HG03066 (cell line): ENCODE measurements around the gene DDX43.
"Not testable (repeated sequence)": the region's sequence is repeated elsewhere in the genome, so short reads cannot be mapped to it uniquely, and the experiment has no call there.

Experiments used
- ATAC-seq: cut with Tn5 transposase; IDR thresholded peaks from one replicate; pipeline ENCODE4 v1.9.1; 2021; ENCODE audit warnings: low read depth; ENCODE audit not compliant: unreplicated experiment

DDX43 gene

GRCh38 chr6:73388433-73388799, 6.2 kb upstream of the DDX43 start:
- peak; percentile 9 for ATAC-seq

GRCh38 chr6:73388800-73389512, 5.7 kb upstream of the DDX43 start:
- ATAC-seq, result peak; percentile 91

- no peak for ATAC-seq
Observed at GRCh38 chr6:73389854-73390253, 4.8 kb upstream of the DDX43 start.

GRCh38 chr6:73391675-73392074, 3.0 kb upstream of the DDX43 start:
- ATAC-seq, result no peak

- ATAC-seq, result not testable (repeated sequence)
Observed at GRCh38 chr6:73392188-73392587, 2.4 kb upstream of the DDX43 start.

GRCh38 chr6:73393278-73393677, 1.4 kb upstream of the DDX43 start:
- ATAC-seq, result no peak

GRCh38 chr6:73395875-73396274, 1.2 kb downstream of the DDX43 start:
- ATAC-seq, result no peak

GRCh38 chr6:73400656-73401055, 6.0 kb downstream of the DDX43 start:
- no peak for ATAC-seq

- ATAC-seq, result no peak
Observed at GRCh38 chr6:73409395-73409794, 14.8 kb downstream of the DDX43 start.

- no peak for ATAC-seq
Observed at GRCh38 chr6:73413102-73413501, 18.5 kb downstream of the DDX43 start.

- no peak for ATAC-seq
Observed at GRCh38 chr6:73418081-73418741, 23.6 kb downstream of the DDX43 start.

GRCh38 chr6:73421534-73421933, 26.9 kb downstream of the DDX43 start:
- no peak for ATAC-seq

- no peak for ATAC-seq
Observed at GRCh38 chr6:73435236-73435635, 40.6 kb downstream of the DDX43 start.

- ATAC-seq, result no peak
Observed at GRCh38 chr6:73443555-73443954, 48.9 kb downstream of the DDX43 start.

GRCh38 chr6:73451223-73452106, 56.8 kb downstream of the DDX43 start:
- ATAC-seq, result peak; percentile 54

- ATAC-seq, result peak; percentile 65
Observed at GRCh38 chr6:73452107-73452461, 57.5 kb downstream of the DDX43 start, which contains the start of gene CGAS. Gene CGAS (minus strand): TSS chr6:73452297. CDS start chr6:73452181, 116 bp downstream.

- no peak for ATAC-seq
Observed at GRCh38 chr6:73455865-73456629, 61.4 kb downstream of the DDX43 start.

- not testable (repeated sequence) for ATAC-seq
Observed at GRCh38 chr6:73459474-73459873, 64.8 kb downstream of the DDX43 start.

- ATAC-seq, result no peak
Observed at GRCh38 chr6:73460056-73460455, 65.4 kb downstream of the DDX43 start.

GRCh38 chr6:73461537-73462350, 67.1 kb downstream of the DDX43 start, which contains the start of gene MTO1:
Gene MTO1 (plus strand): TSS chr6:73461737. CDS start chr6:73461855, 118 bp downstream.
- peak; percentile 95 for ATAC-seq
